MM.1S (cell line): ENCODE measurements around the gene OXER1.

ENCODE experiments used
- DNase-seq: peaks from one replicate; pipeline ENCODE4 v3.0.0-alpha.2; 2015
- H2AFZ ChIP-seq: fragments of 300-600 bp; sonication (generic); 2 replicates; pipeline ENCODE4 v1.6.0; 2016; ENCODE audit warnings: antibody characterized with exemption, low read length
- H3F3A ChIP-seq: fragments of 300-600 bp; sonication (generic); 2 replicates; pipeline ENCODE4 v1.6.1; 2016; ENCODE audit warnings: mild to moderate bottlenecking, antibody characterized with exemption, low read length, moderate library complexity, mixed read lengths; ENCODE audit not compliant: insufficient read depth
- H3K27ac ChIP-seq: fragments of 300-600 bp; sonication (generic); 2 replicates; pipeline ENCODE4 v1.5.1; 2016; ENCODE audit warnings: mild to moderate bottlenecking, low read length
- H3K27me3 ChIP-seq: fragments of 300-600 bp; sonication (generic); replicated peaks from 2 replicates; pipeline ENCODE4 v1.6.0; 2016; ENCODE audit warnings: low read length; ENCODE audit not compliant: insufficient read depth
- H3K36me3 ChIP-seq: fragments of 300-600 bp; sonication (generic); replicated peaks from 2 replicates; pipeline ENCODE4 v1.6.1; 2016; ENCODE audit warnings: mild to moderate bottlenecking, low read length, mixed read lengths; ENCODE audit not compliant: insufficient read depth
- H3K4me1 ChIP-seq: fragments of 300-600 bp; sonication (generic); 2 replicates; pipeline ENCODE4 v1.6.1; 2016; ENCODE audit warnings: low read length, mixed read lengths
- H3K4me2 ChIP-seq: fragments of 300-600 bp; sonication (generic); 2 replicates; pipeline ENCODE4 v1.6.0; 2016; ENCODE audit warnings: low read depth, low read length
- H3K4me3 ChIP-seq: fragments of 300-600 bp; sonication (generic); 2 replicates; pipeline ENCODE4 v1.5.1; 2016; ENCODE audit warnings: low read length, mixed read lengths
- H3K79me2 ChIP-seq: fragments of 300-600 bp; sonication (generic); 2 replicates; pipeline ENCODE4 v1.6.1; 2016; ENCODE audit warnings: mixed run types, low read length, mixed read lengths
- H3K9ac ChIP-seq: fragments of 300-600 bp; sonication (generic); 2 replicates; pipeline ENCODE4 v1.6.1; 2016; ENCODE audit warnings: low read length, mixed read lengths
- H3K9me2 ChIP-seq: fragments of 300-600 bp; sonication (generic); replicated peaks from 2 replicates; pipeline ENCODE4 v1.6.1; 2016; ENCODE audit warnings: mild to moderate bottlenecking, low read length, mixed read lengths; ENCODE audit not compliant: insufficient read depth
- H3K9me3 ChIP-seq: fragments of 300-600 bp; sonication (generic); replicated peaks from 2 replicates; pipeline ENCODE4 v1.6.1; 2016; ENCODE audit warnings: mild to moderate bottlenecking, low read length, mixed read lengths; ENCODE audit not compliant: insufficient read depth
- H4K20me1 ChIP-seq: fragments of 300-600 bp; sonication (generic); 2 replicates; pipeline ENCODE4 v1.6.1; 2016; ENCODE audit warnings: mild to moderate bottlenecking, low read length, moderate library complexity, mixed read lengths; ENCODE audit not compliant: insufficient read depth
- CTCF ChIP-seq: fragments of 300-600 bp; sonication (generic); IDR thresholded peaks from 2 replicates; pipeline ENCODE4 v1.5.1; 2016; ENCODE audit warnings: antibody characterized with exemption, low read length, mixed read lengths
- EZH2 ChIP-seq: fragments of 300-600 bp; sonication (generic); optimal IDR thresholded peaks from 2 replicates; pipeline ENCODE3; 2017; ENCODE audit warnings: low read depth, mild to moderate bottlenecking, antibody characterized with exemption, low read length, mixed read lengths
- EZH2phosphoT487 ChIP-seq: fragments of 300-600 bp; sonication (generic); IDR thresholded peaks from 2 replicates; pipeline ENCODE4 v1.6.1; 2018; ENCODE audit warnings: antibody characterized with exemption, low read length

Gene OXER1

GRCh38 chr2:42758751-42759150 is 5.2 kb downstream of the OXER1 start:
- TF ChIP-seq EZH2phosphoT487: no peak
- no peak for TF ChIP-seq EZH2
- no peak for TF ChIP-seq CTCF
- no peaks in the 10 kb centered on the region for H3K9me3 ChIP-seq
- H4K20me1 ChIP-seq: no peaks in the 10 kb centered on the region
- H3K36me3 ChIP-seq: no peaks in the 10 kb centered on the region
- no peaks in the 10 kb centered on the region for H3K79me2 ChIP-seq
- no peaks in the 10 kb centered on the region for H3K9me2 ChIP-seq
- no peak overlapping the region for H3K9ac ChIP-seq
- no peak overlapping the region for H3K4me3 ChIP-seq
- H3K27me3 ChIP-seq: no peaks in the 10 kb centered on the region
- no peaks in the 10 kb centered on the region for H3F3A ChIP-seq
- no peak overlapping the region for H2AFZ ChIP-seq
- H3K4me1 ChIP-seq: no peaks in the 10 kb centered on the region
- DNase-seq: no peak
- H3K27ac ChIP-seq: no peak overlapping the region
- H3K4me2 ChIP-seq: no peak overlapping the region

- no peaks in the 10 kb centered on the region for H3K79me2 ChIP-seq
- H3K27ac ChIP-seq: no peak overlapping the region
- DNase-seq: no peak
- H2AFZ ChIP-seq: no peak overlapping the region
- H3K4me1 ChIP-seq: no peaks in the 10 kb centered on the region
- H4K20me1 ChIP-seq: no peaks in the 10 kb centered on the region
- H3K4me3 ChIP-seq: no peak overlapping the region
- H3K36me3 ChIP-seq: no peaks in the 10 kb centered on the region
- TF ChIP-seq EZH2 (no peak), EZH2phosphoT487 (no peak), CTCF (no peak)
- H3K4me2 ChIP-seq: no peak overlapping the region
- no peak overlapping the region for H3K9ac ChIP-seq
- no peaks in the 10 kb centered on the region for H3F3A ChIP-seq
- no peaks in the 10 kb centered on the region for H3K9me2 ChIP-seq
- no peaks in the 10 kb centered on the region for H3K27me3 ChIP-seq
- no peaks in the 10 kb centered on the region for H3K9me3 ChIP-seq
Measured at GRCh38 chr2:42757981-42758740, 5.8 kb downstream of the OXER1 start.

GRCh38 chr2:42756966-42757513 is 6.9 kb downstream of the OXER1 start:
- TF ChIP-seq CTCF: no peak
- no peak for TF ChIP-seq EZH2phosphoT487
- no peak for TF ChIP-seq EZH2
- no peaks in the 10 kb centered on the region for H3K79me2 ChIP-seq
- H3K9me3 ChIP-seq: no peaks in the 10 kb centered on the region
- no peak for DNase-seq
- no peaks in the 10 kb centered on the region for H3K27me3 ChIP-seq
- H2AFZ ChIP-seq: no peak overlapping the region
- no peak overlapping the region for H3K4me3 ChIP-seq
- no peaks in the 10 kb centered on the region for H3K9me2 ChIP-seq
- H3K9ac ChIP-seq: no peak overlapping the region
- no peak overlapping the region for H3K4me2 ChIP-seq
- no peaks in the 10 kb centered on the region for H4K20me1 ChIP-seq
- H3K4me1 ChIP-seq: no peaks in the 10 kb centered on the region
- no peak overlapping the region for H3K27ac ChIP-seq
- H3K36me3 ChIP-seq: no peaks in the 10 kb centered on the region
- no peaks in the 10 kb centered on the region for H3F3A ChIP-seq
